H9 (cell line): Measurements from ENCODE around the gene TEX22. TPM values are rescaled to one million over a fixed set of nuclear protein-coding genes. Genes with fewer than 3 reads are reported as not detected.

Experiments
- DNase-seq: peaks from one replicate; pipeline ENCODE4 v3.0.0-alpha.2; 2017
- H2AFZ ChIP-seq: one replicate; pipeline ENCODE4 v1.6.1; 2013; ENCODE audit warnings: mild to moderate bottlenecking, low read length, control low read depth, moderate library complexity
- H2AK5ac ChIP-seq: 2 replicates; pipeline ENCODE4 v1.6.1; 2013; ENCODE audit warnings: low read length, control low read depth, mixed read lengths; ENCODE audit not compliant: insufficient read length
- H2BK120ac ChIP-seq: one replicate; pipeline ENCODE4 v1.6.1; 2013; ENCODE audit warnings: low read depth, mild to moderate bottlenecking, low read length, control low read depth, inconsistent platforms; ENCODE audit not compliant: poor library complexity, severe bottlenecking
- H2BK12ac ChIP-seq: 2 replicates; pipeline ENCODE4 v1.6.1; 2013; ENCODE audit warnings: low read length, control low read depth, mixed read lengths, low read depth; ENCODE audit not compliant: insufficient read length
- H2BK15ac ChIP-seq: 2 replicates; pipeline ENCODE4 v1.6.1; 2013; ENCODE audit warnings: low read depth, low read length, control low read depth
- H2BK20ac ChIP-seq: one replicate; pipeline ENCODE4 v1.6.1; 2013; ENCODE audit warnings: low read depth, mild to moderate bottlenecking, low read length, control low read depth, inconsistent platforms; ENCODE audit not compliant: poor library complexity, severe bottlenecking
- H2BK5ac ChIP-seq: 2 replicates; pipeline ENCODE4 v1.6.1; 2013; ENCODE audit warnings: low read length, control low read depth, mixed read lengths; ENCODE audit not compliant: insufficient read length
- H3K14ac ChIP-seq: 2 replicates; pipeline ENCODE4 v1.6.1; 2013; ENCODE audit warnings: low read length, control low read depth; ENCODE audit not compliant: insufficient read depth
- H3K18ac ChIP-seq: 2 replicates; pipeline ENCODE4 v1.6.1; 2013; ENCODE audit warnings: low read depth, mild to moderate bottlenecking, mixed read lengths, low read length, control low read depth; ENCODE audit not compliant: insufficient read length
- H3K23ac ChIP-seq: 2 replicates; pipeline ENCODE4 v1.6.1; 2013; ENCODE audit warnings: low read length, control low read depth, mixed read lengths, low read depth; ENCODE audit not compliant: insufficient read length
- H3K23me2 ChIP-seq: 2 replicates; pipeline ENCODE4 v1.6.1; 2013; ENCODE audit warnings: low read depth, mild to moderate bottlenecking, mixed read lengths, low read length, control low read depth; ENCODE audit not compliant: insufficient read length, poor library complexity, severe bottlenecking
- H3K27ac ChIP-seq: 2 replicates; pipeline ENCODE4 v1.5.1; 2013; ENCODE audit warnings: low read length, control low read depth, mixed read lengths, low read depth; ENCODE audit not compliant: insufficient read length
- H3K27me3 ChIP-seq: 2 replicates; pipeline ENCODE4 v1.6.1; 2013; ENCODE audit warnings: low read length, control low read depth, inconsistent platforms; ENCODE audit not compliant: insufficient read depth
- H3K4ac ChIP-seq: 2 replicates; pipeline ENCODE4 v1.6.1; 2013; ENCODE audit warnings: low read depth, mild to moderate bottlenecking, control low read depth, inconsistent platforms, low read length, moderate library complexity
- H3K4me1 ChIP-seq: 2 replicates; pipeline ENCODE4 v1.6.1; 2013; ENCODE audit warnings: low read length, control low read depth, inconsistent platforms; ENCODE audit not compliant: insufficient read depth
- H3K4me2 ChIP-seq: 2 replicates; pipeline ENCODE4 v1.6.1; 2013; ENCODE audit warnings: low read length, control low read depth, mixed read lengths; ENCODE audit not compliant: insufficient read length, insufficient read depth
- H3K56ac ChIP-seq: 2 replicates; pipeline ENCODE4 v1.6.1; 2013; ENCODE audit warnings: low read depth, mild to moderate bottlenecking, mixed read lengths, low read length, control low read depth; ENCODE audit not compliant: insufficient read length
- H3K79me1 ChIP-seq: 2 replicates; pipeline ENCODE4 v1.6.1; 2013; ENCODE audit warnings: low read depth, mild to moderate bottlenecking, moderate library complexity, low read length, control low read depth, inconsistent platforms; ENCODE audit not compliant: insufficient read depth, poor library complexity, severe bottlenecking
- H3K79me2 ChIP-seq: 2 replicates; pipeline ENCODE4 v1.6.1; 2013; ENCODE audit warnings: low read length, control low read depth, inconsistent platforms; ENCODE audit not compliant: insufficient read depth
- H3K9ac ChIP-seq: 2 replicates; pipeline ENCODE4 v1.6.1; 2013; ENCODE audit warnings: low read length, control low read depth, mixed read lengths; ENCODE audit not compliant: insufficient read length; ENCODE audit errors: extremely low read depth
- H3K9me3 ChIP-seq: one replicate; pipeline ENCODE4 v1.6.1; 2013; ENCODE audit warnings: low read depth, low read length, inconsistent platforms; ENCODE audit not compliant: control insufficient read depth
- H3T11ph ChIP-seq: one replicate; pipeline ENCODE4 v1.6.1; 2013; ENCODE audit warnings: mild to moderate bottlenecking, low read length, control low read depth, inconsistent platforms
- H4K20me1 ChIP-seq: one replicate; pipeline ENCODE4 v1.6.1; 2013; ENCODE audit not compliant: control insufficient read depth, insufficient read length, insufficient read depth
- H4K5ac ChIP-seq: 2 replicates; pipeline ENCODE4 v1.6.1; 2013; ENCODE audit warnings: low read depth, mild to moderate bottlenecking, mixed read lengths, low read length, control low read depth; ENCODE audit not compliant: insufficient read length
- H4K8ac ChIP-seq: replicated peaks from 2 replicates; pipeline ENCODE4 v1.6.1; 2013; ENCODE audit warnings: low read length, control low read depth, mixed read lengths, low read depth; ENCODE audit not compliant: insufficient read length
- H4K91ac ChIP-seq: 2 replicates; pipeline ENCODE4 v1.6.1; 2013; ENCODE audit warnings: low read depth, mild to moderate bottlenecking, moderate library complexity, mixed read lengths, low read length, control low read depth; ENCODE audit not compliant: insufficient read length
- H3K27ac Mint-ChIP-seq, 3 experiments: 2 replicates in 2 of 3; 3 replicates in 1 of 3; pipeline ENCODE4 v1.8.0; 2020 to 2021; ENCODE audit warnings: mixed read lengths in 3 of 3, mild to moderate bottlenecking in 1 of 3, moderate library complexity in 1 of 3
- H3K27me3 Mint-ChIP-seq: 2 replicates; pipeline ENCODE4 v1.8.0; 2021; ENCODE audit warnings: low read depth, mild to moderate bottlenecking, moderate library complexity, mixed read lengths
- H3K36me3 Mint-ChIP-seq, 3 experiments: 2 replicates in 2 of 3; 3 replicates in 1 of 3; pipeline ENCODE4 v1.8.0; 2020 to 2021; ENCODE audit warnings: low read depth in 3 of 3, mixed read lengths in 3 of 3; ENCODE audit not compliant: insufficient read depth in 1 of 3
- H3K4me1 Mint-ChIP-seq, 2 experiments: 2 replicates each; pipeline ENCODE4 v1.8.0; 2020; ENCODE audit warnings: mixed read lengths in 2 of 2
- H3K4me3 Mint-ChIP-seq, 2 experiments: 2 replicates in 1 of 2; 3 replicates in 1 of 2; pipeline ENCODE4 v1.8.0; 2020 to 2021; ENCODE audit warnings: mild to moderate bottlenecking in 2 of 2, mixed read lengths in 2 of 2, moderate library complexity in 1 of 2
- H3K9me3 Mint-ChIP-seq, 2 experiments: 2 replicates in 1 of 2; 3 replicates in 1 of 2; pipeline ENCODE4 v1.8.0; 2020; ENCODE audit warnings: mild to moderate bottlenecking in 2 of 2, mixed read lengths in 2 of 2, moderate library complexity in 1 of 2
- WGBS: extraction: QIAGEN DNeasy Blood & Tissue Kit; methylation state at CpG from one replicate; pipeline ENCODE4 v1.1.7; 2013; ENCODE audit warnings: missing lambda C conversion rate, low lambda C conversion rate, mixed read lengths; ENCODE audit not compliant: insufficient read length; ENCODE audit errors: extremely low coverage; 5-methylcytosine and 5-hydroxymethylcytosine counted together
- total RNA-seq: library from RNA; stranded (reverse); gene quantifications from 2 replicates; pipeline ENCODE4 v1.2.1, GENCODE V29; 2021
- TF ChIP-seq, protein P1 (sequence below): fragments of 200-600 bp; sonication (generic); conservative IDR thresholded peaks from 3 replicates; pipeline ENCODE4 v1.8.0; 2021; ENCODE audit warnings: antibody characterized with exemption, mild to moderate bottlenecking

Gene TEX22
- total RNA-seq, 1 experiment from 2014 or later, result 0.83 TPM

DNA sequence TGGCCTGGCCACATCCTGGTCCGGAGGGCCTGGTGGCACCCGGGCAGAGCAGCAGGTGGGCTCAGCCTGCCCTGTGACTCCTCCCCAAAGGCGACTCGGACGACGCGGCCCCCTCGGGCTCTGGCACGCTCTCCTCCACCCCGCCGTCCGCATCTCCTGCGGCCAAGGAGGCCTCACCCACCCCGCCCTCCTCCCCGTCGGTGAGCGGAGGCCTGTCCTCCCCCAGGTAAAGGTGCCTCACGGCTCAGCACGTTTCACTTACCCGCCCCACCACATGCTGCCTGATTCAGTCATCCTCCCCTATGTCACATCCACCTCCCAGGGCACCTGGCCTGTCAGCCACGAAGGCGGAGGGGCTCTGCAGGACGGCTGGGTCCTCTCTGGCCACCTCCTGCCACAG, 6.8 kb upstream of the TEX22 start:
- no peaks in the 10 kb centered on the region for H3K4me1 Mint-ChIP-seq
- H3K23ac ChIP-seq, result no peak overlapping the region
- H4K91ac ChIP-seq, result no peak overlapping the region
- no peak overlapping the region for H2BK20ac ChIP-seq
- H2BK5ac ChIP-seq, result no peak overlapping the region
- no peak overlapping the region for H3K14ac ChIP-seq
- H3K27me3 ChIP-seq, result no peaks in the 10 kb centered on the region
- no peak overlapping the region for H3K56ac ChIP-seq
- WGBS, result no CpG with 5 or more reads among the region's 23 CpGs
- H3K36me3 Mint-ChIP-seq, result peaks cover 2 to 8% (median 7%) of the 10 kb centered on the region in 3 experiments; a peak in 5 of 7 replicates
- H3K27me3 Mint-ChIP-seq, result peaks cover 3% of the 10 kb centered on the region; the same call in 1 of the 2 replicates
- DNase-seq, result no peak
- peak overlapping the region in 1 of 3 experiments; percentile 93; a peak in 1 of 7 replicates for H3K27ac Mint-ChIP-seq
- H3K9ac ChIP-seq, result no peak overlapping the region
- H2AK5ac ChIP-seq, result no peak overlapping the region
- H3K9me3 Mint-ChIP-seq, result no peaks in the 10 kb centered on the region
- H3K23me2 ChIP-seq, result no peaks in the 10 kb centered on the region
- H3K4ac ChIP-seq, result no peak overlapping the region
- no peak overlapping the region for H4K5ac ChIP-seq
- no peaks in the 10 kb centered on the region for H3K9me3 ChIP-seq
- H3K4me3 Mint-ChIP-seq, result no peak overlapping the region
- no peaks in the 10 kb centered on the region for H3K79me1 ChIP-seq
- H2AFZ ChIP-seq, result no peak overlapping the region
- H3K18ac ChIP-seq, result no peak overlapping the region
- no peak overlapping the region for H3K4me2 ChIP-seq
- H3K79me2 ChIP-seq, result no peaks in the 10 kb centered on the region
- H4K20me1 ChIP-seq, result no peaks in the 10 kb centered on the region
- TF ChIP-seq, protein P1, sequence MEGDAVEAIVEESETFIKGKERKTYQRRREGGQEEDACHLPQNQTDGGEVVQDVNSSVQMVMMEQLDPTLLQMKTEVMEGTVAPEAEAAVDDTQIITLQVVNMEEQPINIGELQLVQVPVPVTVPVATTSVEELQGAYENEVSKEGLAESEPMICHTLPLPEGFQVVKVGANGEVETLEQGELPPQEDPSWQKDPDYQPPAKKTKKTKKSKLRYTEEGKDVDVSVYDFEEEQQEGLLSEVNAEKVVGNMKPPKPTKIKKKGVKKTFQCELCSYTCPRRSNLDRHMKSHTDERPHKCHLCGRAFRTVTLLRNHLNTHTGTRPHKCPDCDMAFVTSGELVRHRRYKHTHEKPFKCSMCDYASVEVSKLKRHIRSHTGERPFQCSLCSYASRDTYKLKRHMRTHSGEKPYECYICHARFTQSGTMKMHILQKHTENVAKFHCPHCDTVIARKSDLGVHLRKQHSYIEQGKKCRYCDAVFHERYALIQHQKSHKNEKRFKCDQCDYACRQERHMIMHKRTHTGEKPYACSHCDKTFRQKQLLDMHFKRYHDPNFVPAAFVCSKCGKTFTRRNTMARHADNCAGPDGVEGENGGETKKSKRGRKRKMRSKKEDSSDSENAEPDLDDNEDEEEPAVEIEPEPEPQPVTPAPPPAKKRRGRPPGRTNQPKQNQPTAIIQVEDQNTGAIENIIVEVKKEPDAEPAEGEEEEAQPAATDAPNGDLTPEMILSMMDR, result no peak
- H4K8ac ChIP-seq, result no peak overlapping the region
- H3K4me1 ChIP-seq, result no peaks in the 10 kb centered on the region
- H3T11ph ChIP-seq, result no peak overlapping the region
- no peak overlapping the region for H2BK12ac ChIP-seq
- no peak overlapping the region for H2BK15ac ChIP-seq
- no peak overlapping the region for H2BK120ac ChIP-seq
- no peak overlapping the region for H3K27ac ChIP-seq
